ENCODE measurements around the gene SLC5A2.
"Not testable (repeated sequence)": the region's sequence is repeated elsewhere in the genome, so short reads cannot be mapped to it uniquely, and the experiment has no call there.

SLC5A2 gene

DNA sequence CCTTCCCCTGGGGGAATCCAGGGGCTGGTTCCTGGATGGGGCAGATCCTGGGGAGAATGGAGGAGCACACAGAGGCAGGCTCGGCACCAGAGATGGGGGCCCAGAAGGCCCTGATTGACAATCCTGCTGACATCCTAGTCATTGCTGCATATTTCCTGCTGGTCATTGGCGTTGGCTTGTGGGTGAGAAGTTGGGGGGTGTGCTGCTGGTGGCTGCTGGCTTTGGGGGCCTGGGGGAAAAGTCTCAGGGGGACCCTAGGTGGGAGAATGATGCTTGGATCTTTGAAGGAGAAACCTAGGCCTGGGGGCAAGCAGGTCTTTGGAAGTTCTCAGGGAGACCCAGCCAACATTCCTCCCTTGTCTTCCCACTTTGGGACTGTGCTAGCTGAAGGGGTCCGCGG is at the start of gene SLC5A2:
Gene SLC5A2 (plus strand): TSS at position 43 of the 400 bp plus-strand sequence. CDS start 14 bp downstream, at position 57.
- Histone ChIP-seq H3K9me3 (ENCODE audit: control insufficient read depth in 1 of 2, low read length in 2 of 2) (no peaks in the 10 kb centered on the region), H3K27ac (ENCODE audit: low read length) (no peak within 1 kb of the TSS), H3K4me1 (ENCODE audit: control insufficient read depth in 1 of 2, insufficient read depth in 2 of 2, low read length in 2 of 2) (peaks cover 0 to 17% of the 10 kb centered on the region in 2 donors), H3K36me3 (ENCODE audit: control insufficient read depth in 1 of 2, insufficient read depth in 2 of 2, low read length in 2 of 2) (peaks cover 0 to 2% of the 10 kb centered on the region in 2 donors), H3K4me3 (ENCODE audit: low read depth in 1 of 2, low read length in 2 of 2) (no peak within 1 kb of the TSS), H3K27me3 (ENCODE audit: low read depth, low read length) (peaks cover 6% of the 10 kb centered on the region)

DNA sequence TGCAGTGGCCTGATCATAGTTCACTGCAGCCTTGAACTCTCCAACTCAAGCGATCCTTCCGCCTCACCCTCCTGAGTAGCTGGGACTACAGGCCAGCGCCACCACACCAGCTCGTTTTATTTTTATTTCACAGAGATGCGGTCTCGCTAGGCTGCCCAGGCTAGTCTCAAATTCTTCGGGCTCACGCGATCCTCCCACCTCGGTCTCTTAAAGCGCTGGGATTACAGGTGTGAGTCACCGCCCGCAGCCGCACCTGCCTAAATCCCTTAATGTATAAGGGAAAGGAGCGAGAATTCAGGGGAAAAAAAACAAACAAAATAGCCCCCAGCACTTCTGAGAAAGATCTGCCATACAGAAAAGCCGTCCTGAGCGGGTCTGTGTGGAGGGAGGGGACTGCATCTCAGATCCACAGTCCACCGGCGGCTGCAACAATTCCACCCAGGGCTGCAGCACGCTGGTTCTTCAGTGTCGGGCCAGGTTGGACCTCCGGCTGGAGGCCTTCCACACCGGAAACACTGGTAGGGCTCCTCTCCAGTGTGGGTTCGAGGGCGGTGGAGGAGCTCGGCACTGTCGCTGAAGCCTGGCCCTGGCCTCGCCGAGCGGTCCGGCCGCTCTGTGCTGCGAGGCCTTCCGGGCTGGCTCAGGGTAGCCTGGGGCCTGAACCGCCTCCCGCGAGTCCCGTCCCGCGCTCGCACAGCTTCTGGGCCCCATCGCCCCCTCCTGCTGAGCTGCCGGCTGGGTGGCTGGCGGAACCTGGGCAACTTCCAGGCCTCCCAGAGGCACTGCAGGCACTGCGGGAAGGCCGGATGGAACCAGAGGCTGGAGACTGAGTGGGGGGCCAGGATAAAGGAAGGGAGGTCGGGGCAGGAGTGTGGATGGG is 47.3 kb upstream of the SLC5A2 start:
- Histone ChIP-seq H3K9me3 (ENCODE audit: control insufficient read depth in 1 of 2, low read length in 2 of 2) (no peaks in the 10 kb centered on the region), H3K4me3 (ENCODE audit: low read depth in 1 of 2, low read length in 2 of 2) (no peak overlapping the region), H3K4me1 (ENCODE audit: control insufficient read depth in 1 of 2, insufficient read depth in 2 of 2, low read length in 2 of 2) (no peaks in the 10 kb centered on the region), H3K27me3 (ENCODE audit: low read depth, low read length) (no peaks in the 10 kb centered on the region), H3K27ac (ENCODE audit: low read length) (no peak overlapping the region), H3K36me3 (ENCODE audit: control insufficient read depth in 1 of 2, insufficient read depth in 2 of 2, low read length in 2 of 2) (no peaks in the 10 kb centered on the region)

DNA sequence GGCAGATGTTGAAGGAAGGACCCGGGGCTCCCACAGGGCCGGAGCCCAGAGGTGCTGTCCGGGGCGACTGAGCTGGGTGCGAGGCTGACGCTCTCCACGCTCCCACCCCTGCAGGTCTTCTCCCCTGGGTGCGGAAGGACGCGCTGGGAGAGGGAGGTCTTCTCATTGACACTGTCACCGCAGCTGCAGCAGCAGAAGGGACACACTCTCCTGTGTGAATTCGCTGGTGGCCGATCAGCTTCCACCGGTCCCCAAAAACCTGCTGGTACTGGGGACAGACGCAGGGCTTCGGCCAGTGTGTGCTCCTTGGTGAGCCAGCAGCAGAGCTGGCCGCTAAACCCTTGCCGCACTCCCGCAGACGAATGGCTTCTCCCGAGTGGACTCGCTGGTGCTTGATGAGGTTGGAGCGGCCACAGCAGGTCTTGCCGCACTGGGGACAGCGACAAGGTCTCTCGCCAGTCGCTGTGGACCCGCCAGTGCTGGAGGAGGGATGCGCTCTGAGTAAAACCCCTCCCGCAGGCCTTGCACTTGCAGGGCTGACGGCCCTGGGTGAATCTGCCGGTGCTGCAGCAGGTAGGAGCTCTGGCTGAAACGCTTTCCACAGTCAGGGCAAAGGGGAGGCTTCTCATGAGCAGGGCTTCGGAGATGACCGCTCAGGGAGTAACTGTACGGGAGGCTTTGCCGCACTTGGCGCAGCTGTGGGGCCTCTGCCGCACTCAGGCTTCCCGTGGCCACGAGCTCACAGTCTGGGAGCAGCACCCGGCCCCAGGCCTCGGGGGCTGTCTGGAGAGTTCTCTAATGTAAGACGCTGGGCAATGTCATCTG is 46.5 kb upstream of the SLC5A2 start:
- Histone ChIP-seq H3K4me1 (ENCODE audit: control insufficient read depth in 1 of 2, insufficient read depth in 2 of 2, low read length in 2 of 2) (no peaks in the 10 kb centered on the region), H3K27me3 (ENCODE audit: low read depth, low read length) (no peaks in the 10 kb centered on the region), H3K9me3 (ENCODE audit: control insufficient read depth in 1 of 2, low read length in 2 of 2) (no peaks in the 10 kb centered on the region), H3K36me3 (ENCODE audit: control insufficient read depth in 1 of 2, insufficient read depth in 2 of 2, low read length in 2 of 2) (no peaks in the 10 kb centered on the region), H3K27ac (ENCODE audit: low read length) (no peak overlapping the region), H3K4me3 (ENCODE audit: low read depth in 1 of 2, low read length in 2 of 2) (no peak overlapping the region)

DNA sequence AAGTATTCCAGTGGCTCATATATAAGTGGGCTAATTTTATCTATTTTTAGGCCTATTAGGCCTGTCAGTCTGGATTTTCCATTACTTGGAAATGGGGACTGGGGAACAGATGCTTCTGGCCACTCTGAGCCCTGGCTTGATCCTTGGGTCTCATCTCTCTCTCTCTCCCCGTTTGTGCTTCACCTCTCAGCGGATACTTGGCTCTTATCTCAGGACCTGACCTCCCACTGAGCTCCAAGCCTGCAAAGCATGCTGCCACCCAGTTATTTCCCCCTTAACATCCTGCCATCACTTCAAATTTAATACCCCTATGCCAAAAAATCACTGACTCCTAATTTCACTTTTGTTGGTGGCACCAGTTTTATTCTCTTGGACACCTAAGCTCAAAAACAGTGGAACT is 44.5 kb upstream of the SLC5A2 start:
- Histone ChIP-seq H3K27ac (ENCODE audit: low read length) (no peak overlapping the region), H3K36me3 (ENCODE audit: control insufficient read depth in 1 of 2, insufficient read depth in 2 of 2, low read length in 2 of 2) (no peaks in the 10 kb centered on the region), H3K4me1 (ENCODE audit: control insufficient read depth in 1 of 2, insufficient read depth in 2 of 2, low read length in 2 of 2) (no peaks in the 10 kb centered on the region), H3K27me3 (ENCODE audit: low read depth, low read length) (no peaks in the 10 kb centered on the region), H3K9me3 (ENCODE audit: control insufficient read depth in 1 of 2, low read length in 2 of 2) (no peaks in the 10 kb centered on the region), H3K4me3 (ENCODE audit: low read depth in 1 of 2, low read length in 2 of 2) (no peak overlapping the region)

DNA sequence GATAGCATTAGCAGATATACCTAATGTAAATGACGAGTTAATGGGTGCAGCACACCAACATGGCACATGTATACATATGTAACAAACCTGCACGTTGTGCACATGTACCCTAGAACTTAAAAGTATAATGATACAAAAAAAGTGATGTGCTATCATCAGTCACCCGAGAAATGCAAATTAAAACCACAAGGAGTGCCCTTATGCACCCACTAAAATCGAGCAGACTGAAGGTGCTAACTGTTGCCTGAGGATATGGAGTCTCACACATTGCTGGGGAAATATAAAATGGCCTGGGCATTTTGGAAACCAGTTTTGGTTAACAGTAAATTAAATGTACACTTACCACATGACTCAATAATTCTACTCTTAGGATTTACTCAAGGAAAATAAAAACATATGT is 43.9 kb upstream of the SLC5A2 start:
- not testable (repeated sequence) for H3K27me3 ChIP-seq (ENCODE audit: low read depth, low read length); H3K4me1 ChIP-seq (ENCODE audit: control insufficient read depth in 1 of 2, insufficient read depth in 2 of 2, low read length in 2 of 2); H3K9me3 ChIP-seq (ENCODE audit: control insufficient read depth in 1 of 2, low read length in 2 of 2); H3K27ac ChIP-seq (ENCODE audit: low read length); H3K36me3 ChIP-seq (ENCODE audit: control insufficient read depth in 1 of 2, insufficient read depth in 2 of 2, low read length in 2 of 2); H3K4me3 ChIP-seq (ENCODE audit: low read depth in 1 of 2, low read length in 2 of 2)

DNA sequence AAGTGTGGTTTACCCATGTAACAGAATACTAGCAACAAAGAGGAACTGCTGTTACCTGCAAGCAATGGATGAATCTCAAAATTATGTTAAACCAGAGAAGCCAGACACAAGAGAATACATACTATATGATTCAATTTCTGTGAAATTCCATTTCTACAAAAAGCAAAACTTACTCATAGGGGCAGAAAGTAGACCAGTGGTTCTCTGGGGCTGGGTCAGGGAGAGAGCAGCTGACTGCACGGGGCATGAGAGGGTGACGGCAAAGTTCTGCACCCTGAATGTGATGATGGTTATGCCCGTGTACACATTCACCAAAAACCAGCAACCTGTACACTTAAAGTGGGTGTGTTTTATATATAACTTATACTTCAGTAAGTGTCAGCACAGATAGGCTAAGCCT is 43.4 kb upstream of the SLC5A2 start:
- Histone ChIP-seq H3K36me3 (ENCODE audit: control insufficient read depth in 1 of 2, insufficient read depth in 2 of 2, low read length in 2 of 2) (no peaks in the 10 kb centered on the region), H3K4me1 (ENCODE audit: control insufficient read depth in 1 of 2, insufficient read depth in 2 of 2, low read length in 2 of 2) (no peaks in the 10 kb centered on the region), H3K27me3 (ENCODE audit: low read depth, low read length) (no peaks in the 10 kb centered on the region), H3K9me3 (ENCODE audit: control insufficient read depth in 1 of 2, low read length in 2 of 2) (no peaks in the 10 kb centered on the region), H3K27ac (ENCODE audit: low read length) (no peak overlapping the region), H3K4me3 (ENCODE audit: low read depth in 1 of 2, low read length in 2 of 2) (no peak overlapping the region)

DNA sequence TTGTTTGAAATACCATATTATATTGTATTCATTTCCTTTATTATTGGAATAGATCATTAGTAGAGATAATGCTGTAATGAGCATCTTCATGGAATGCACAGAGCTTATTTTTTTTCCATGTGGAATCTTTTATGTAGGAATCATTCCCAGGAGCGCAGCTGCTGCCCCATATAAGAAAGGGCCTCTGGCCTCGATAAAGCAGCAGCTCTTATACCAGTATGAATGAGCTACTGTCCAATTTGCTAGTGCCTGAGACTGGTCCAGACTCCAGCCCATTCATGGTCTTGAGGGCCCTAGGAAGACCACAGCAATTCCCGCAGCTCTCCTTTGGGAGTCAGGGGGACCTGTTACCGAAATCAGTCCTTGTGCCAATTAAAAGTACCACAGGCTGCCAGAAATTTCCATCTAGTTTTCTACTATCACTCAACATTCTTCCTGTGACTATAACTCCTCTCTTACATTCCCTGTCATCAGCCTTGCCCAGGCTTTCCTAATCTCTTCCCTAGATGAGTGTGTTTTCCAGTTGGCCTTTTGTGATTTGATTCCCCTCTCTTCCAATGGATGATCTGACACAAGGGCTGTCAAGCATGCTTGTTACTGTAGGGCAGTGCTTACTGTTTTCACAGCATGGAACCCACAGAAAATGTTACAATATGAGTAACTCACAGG is 42.3 kb upstream of the SLC5A2 start:
- H3K36me3 ChIP-seq (ENCODE audit: control insufficient read depth in 1 of 2, insufficient read depth in 2 of 2, low read length in 2 of 2) = no peaks in the 10 kb centered on the region
- H3K27ac ChIP-seq (ENCODE audit: low read length) = no peak overlapping the region
- H3K4me1 ChIP-seq (ENCODE audit: control insufficient read depth in 1 of 2, insufficient read depth in 2 of 2, low read length in 2 of 2) = no peaks in the 10 kb centered on the region
- no peak overlapping the region for H3K4me3 ChIP-seq (ENCODE audit: low read depth in 1 of 2, low read length in 2 of 2)
- no peaks in the 10 kb centered on the region for H3K27me3 ChIP-seq (ENCODE audit: low read depth, low read length)
- H3K9me3 ChIP-seq (ENCODE audit: control insufficient read depth in 1 of 2, low read length in 2 of 2) = no peaks in the 10 kb centered on the region

DNA sequence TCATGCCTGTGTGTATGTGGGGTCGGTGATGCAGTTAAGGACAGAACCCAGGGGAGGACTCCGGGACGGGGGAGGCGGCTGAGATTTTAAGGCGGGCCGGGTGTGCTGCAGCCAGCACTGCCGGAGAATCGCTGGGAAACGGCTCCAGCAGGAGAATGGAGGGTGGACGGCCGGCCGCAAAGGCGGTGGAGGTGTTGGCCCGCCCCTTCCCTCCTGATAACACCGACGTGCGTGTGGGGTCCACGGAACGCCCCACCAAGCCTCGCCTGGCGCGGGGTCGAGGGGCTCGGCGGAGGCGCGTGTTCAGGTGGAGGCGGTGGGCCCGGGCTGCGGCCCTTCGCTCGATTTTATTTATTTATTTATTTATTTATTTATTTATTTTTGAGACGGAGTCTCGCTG is 41.0 kb upstream of the SLC5A2 start:
- H3K4me3 ChIP-seq (ENCODE audit: low read depth in 1 of 2, low read length in 2 of 2) = no peak overlapping the region
- H3K36me3 ChIP-seq (ENCODE audit: control insufficient read depth in 1 of 2, insufficient read depth in 2 of 2, low read length in 2 of 2) = no peaks in the 10 kb centered on the region
- no peak overlapping the region for H3K27ac ChIP-seq (ENCODE audit: low read length)
- H3K27me3 ChIP-seq (ENCODE audit: low read depth, low read length) = no peaks in the 10 kb centered on the region
- H3K9me3 ChIP-seq (ENCODE audit: control insufficient read depth in 1 of 2, low read length in 2 of 2) = no peaks in the 10 kb centered on the region
- no peaks in the 10 kb centered on the region for H3K4me1 ChIP-seq (ENCODE audit: control insufficient read depth in 1 of 2, insufficient read depth in 2 of 2, low read length in 2 of 2)

DNA sequence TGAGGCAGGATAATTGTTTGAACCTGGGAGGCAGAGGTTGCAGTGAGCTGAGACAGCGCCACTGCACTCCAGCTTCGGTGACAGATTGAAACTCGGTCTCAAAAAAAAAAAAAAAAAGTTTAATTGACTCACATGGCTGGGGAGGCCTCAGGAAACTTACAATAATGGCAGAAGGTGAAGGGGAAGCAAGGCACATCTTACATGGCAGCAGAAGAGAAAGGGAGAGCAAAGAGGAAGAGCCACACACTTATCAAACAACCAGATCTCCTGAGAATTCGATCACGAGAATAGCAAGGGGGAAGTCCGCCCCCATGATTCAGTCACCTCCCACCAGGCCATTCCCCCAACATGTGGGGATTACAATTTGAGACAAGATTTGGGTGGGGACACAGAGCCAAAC is 37.0 kb upstream of the SLC5A2 start:
- H3K27ac ChIP-seq (ENCODE audit: low read length); H3K9me3 ChIP-seq (ENCODE audit: control insufficient read depth in 1 of 2, low read length in 2 of 2); H3K4me3 ChIP-seq (ENCODE audit: low read depth in 1 of 2, low read length in 2 of 2); H3K4me1 ChIP-seq (ENCODE audit: control insufficient read depth in 1 of 2, insufficient read depth in 2 of 2, low read length in 2 of 2); H3K27me3 ChIP-seq (ENCODE audit: low read depth, low read length); H3K36me3 ChIP-seq (ENCODE audit: control insufficient read depth in 1 of 2, insufficient read depth in 2 of 2, low read length in 2 of 2): not testable (repeated sequence)

DNA sequence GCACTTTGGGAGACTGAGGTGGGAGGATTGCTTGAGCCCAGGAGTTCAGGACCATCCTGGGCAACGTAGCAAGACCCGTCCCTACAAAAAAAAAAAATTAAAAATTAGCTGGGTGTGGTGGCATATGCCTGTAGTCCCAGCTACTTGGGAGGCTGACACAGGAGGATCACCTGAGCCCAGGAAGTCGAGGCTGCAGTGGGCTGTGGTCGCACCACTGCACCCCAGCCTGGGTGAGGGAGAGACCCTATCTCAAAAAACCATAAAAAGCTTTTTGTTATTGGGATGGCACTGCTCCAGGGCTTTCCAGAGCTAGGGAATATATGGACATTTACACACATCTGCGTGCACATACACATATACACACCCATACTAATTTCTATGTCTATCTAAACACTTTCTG is 31.7 kb upstream of the SLC5A2 start:
- Histone ChIP-seq H3K36me3 (ENCODE audit: control insufficient read depth in 1 of 2, insufficient read depth in 2 of 2, low read length in 2 of 2) (no peaks in the 10 kb centered on the region), H3K27me3 (ENCODE audit: low read depth, low read length) (no peaks in the 10 kb centered on the region), H3K4me3 (ENCODE audit: low read depth in 1 of 2, low read length in 2 of 2) (no peak overlapping the region), H3K9me3 (ENCODE audit: control insufficient read depth in 1 of 2, low read length in 2 of 2) (no peaks in the 10 kb centered on the region), H3K4me1 (ENCODE audit: control insufficient read depth in 1 of 2, insufficient read depth in 2 of 2, low read length in 2 of 2) (peaks cover 21 to 27% of the 10 kb centered on the region in 2 donors), H3K27ac (ENCODE audit: low read length) (no peak overlapping the region)

DNA sequence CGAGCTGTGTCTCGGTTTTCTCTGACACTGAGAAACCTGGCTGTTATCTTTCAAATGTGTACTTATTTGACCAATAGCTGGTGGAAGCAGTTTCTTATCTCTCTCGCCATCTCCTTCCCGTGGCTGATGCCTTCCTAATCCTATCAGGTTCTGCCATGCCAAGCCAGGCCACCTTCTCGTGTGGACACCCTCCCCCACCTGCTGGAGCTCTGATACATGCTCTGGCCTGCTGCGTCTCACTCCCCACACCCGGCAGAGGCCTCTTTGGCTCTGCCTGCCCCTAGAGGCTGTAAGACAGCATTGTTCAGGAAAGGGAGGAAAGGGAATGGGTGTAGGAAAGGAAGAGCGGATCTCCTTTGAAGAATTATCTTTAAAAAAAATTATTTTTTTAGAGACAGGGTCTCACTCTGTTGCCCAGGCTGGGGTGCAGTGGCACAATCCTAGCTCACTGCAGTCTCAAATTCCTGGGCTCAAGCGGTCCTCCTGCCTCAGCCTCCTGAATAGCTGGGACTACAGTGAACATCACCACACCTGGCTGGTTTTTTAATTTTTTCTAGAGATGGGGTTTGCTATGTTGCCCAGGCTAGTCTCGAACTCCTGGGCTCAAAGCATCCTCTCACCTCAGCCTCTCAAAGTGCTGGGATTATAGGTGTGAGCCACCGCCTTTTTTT is 31.1 kb upstream of the SLC5A2 start:
- no peaks in the 10 kb centered on the region for H3K9me3 ChIP-seq (ENCODE audit: control insufficient read depth in 1 of 2, low read length in 2 of 2)
- H3K27me3 ChIP-seq (ENCODE audit: low read depth, low read length) = no peaks in the 10 kb centered on the region
- H3K36me3 ChIP-seq (ENCODE audit: control insufficient read depth in 1 of 2, insufficient read depth in 2 of 2, low read length in 2 of 2) = no peaks in the 10 kb centered on the region
- H3K4me1 ChIP-seq (ENCODE audit: control insufficient read depth in 1 of 2, insufficient read depth in 2 of 2, low read length in 2 of 2) = peaks cover 25 to 33% of the 10 kb centered on the region in 2 donors
- H3K4me3 ChIP-seq (ENCODE audit: low read depth in 1 of 2, low read length in 2 of 2) = no peak overlapping the region
- peak overlapping the region; percentile 67 for H3K27ac ChIP-seq (ENCODE audit: low read length)
